Fibroblast of lung (primary cell): ENCODE data around the gene LRP8.

Source experiments
- CTCF ChIP-seq, 2 donors: IDR thresholded peaks in 1 of 2; conservative IDR thresholded peaks in 1 of 2; 1 replicate in 1 of 2; 2 replicates in 1 of 2; pipeline ENCODE4 v1.5.1; 2011 to 2012; ENCODE audit warnings: low read length in 2 of 2, control low read depth in 1 of 2, inconsistent platforms in 1 of 2, low read depth in 1 of 2, mild to moderate bottlenecking in 1 of 2
- EZH2 ChIP-seq: IDR thresholded peaks from 2 replicates; pipeline ENCODE4 v1.5.1; 2012; ENCODE audit warnings: low read length, control low read depth, mild to moderate bottlenecking; ENCODE audit errors: missing control alignments

DNA sequence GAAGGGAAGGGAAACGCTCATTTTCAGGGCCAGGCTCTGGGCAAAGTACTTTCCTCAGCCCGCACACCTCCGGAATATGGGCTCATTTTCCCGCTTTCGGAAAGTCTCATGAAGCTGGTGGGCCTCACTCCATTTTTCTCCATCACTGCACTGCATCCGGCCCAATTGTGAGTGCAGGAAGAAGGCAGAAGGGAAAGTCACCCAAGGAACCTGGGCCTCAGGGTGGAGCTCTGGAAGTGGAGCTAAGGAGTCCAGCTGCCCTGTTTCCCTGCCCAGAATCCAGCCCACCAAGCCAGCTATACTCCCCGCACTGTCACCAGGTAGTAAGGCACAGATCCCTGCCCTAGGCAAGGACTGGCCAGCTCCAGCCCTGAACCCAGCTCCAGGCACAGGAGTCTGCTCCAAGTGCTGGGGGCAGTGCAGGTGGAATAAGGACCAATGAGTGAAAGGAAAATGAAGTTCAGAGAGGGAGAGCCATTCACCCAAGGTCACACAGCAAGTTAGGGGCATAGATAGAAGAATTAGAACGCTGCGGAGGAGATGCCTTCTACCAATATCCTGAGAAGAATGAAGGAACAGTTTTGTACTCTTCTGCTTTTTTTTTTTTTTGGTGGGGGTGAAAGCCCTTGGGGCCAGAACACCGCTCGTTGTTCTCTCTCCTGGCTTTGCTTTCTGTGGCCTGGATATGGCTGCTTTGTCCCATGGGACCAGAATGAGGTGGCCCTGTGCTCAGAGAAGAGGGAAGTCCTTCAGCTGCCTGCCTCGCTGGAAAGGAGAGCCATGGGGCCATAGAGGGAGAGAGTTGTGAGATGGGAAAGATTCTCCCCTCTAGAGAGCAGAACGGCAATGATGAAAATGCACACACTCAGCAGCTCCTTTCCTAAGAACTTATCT lies 10.0 kb downstream of the LRP8 start:
- TF ChIP-seq EZH2 (no peak), CTCF (conservative IDR thresholded peaks at IDR 0.05 in 1 of 2, IDR thresholded peaks at IDR 0.05 in 1 of 2; ENCODE audit: low read depth in 1 of 2, low read length in 2 of 2) (no peak)
